Pancreas (tissue), 10 donors: ENCODE measurements around the gene NRIP1. TPM values are rescaled to one million over a fixed set of nuclear protein-coding genes. Genes with fewer than 3 reads are reported as not detected.
A peak's percentile ranks its signal among the peaks of the same experiment; 100 is the strongest.

Experiments
- ATAC-seq, 4 donors: fragments of 200-7000 bp; cut with Tn5 transposase; one replicate each; pipeline versions ENCODE4 v1.8.0 to v1.9.1; 2020; ENCODE audit warnings: mild to moderate bottlenecking in 4 of 4, moderate library complexity in 4 of 4
- DNase-seq, 6 donors: peaks; one replicate each; pipeline ENCODE4 v3.0.0-alpha.2; 2020
- FAIRE-seq: peaks from 2 replicates; lab custom pipeline; 2012; peaks lifted over from hg19 to GRCh38; lab: Jason Lieb, UNC
- H3K27ac ChIP-seq, 4 donors: fragments of 200-600 bp; sonication (generic); 1 replicate in 3 of 4; 2 replicates in 1 of 4; pipeline versions ENCODE4 v1.5.0 to v1.8.0; 2020
- H3K27me3 ChIP-seq, 4 donors: fragments of 200-600 bp; one replicate each; pipeline ENCODE4 v1.8.0; 2021
- H3K36me3 ChIP-seq, 3 donors: fragments of 200-600 bp; sonication (generic) in 1 of 3; one replicate each; pipeline versions ENCODE4 v1.5.0 to v1.8.0; 2020 to 2021
- H3K4me1 ChIP-seq, 3 donors: fragments of 200-600 bp; one replicate each; pipeline ENCODE4 v1.8.0; 2021
- H3K4me3 ChIP-seq, 4 donors: fragments of 200-600 bp; sonication (generic) in 2 of 4; one replicate each; pipeline versions ENCODE4 v1.5.0 to v1.8.0; 2020 to 2021
- H3K9me3 ChIP-seq, 4 donors: fragments of 200-600 bp; one replicate each; pipeline ENCODE4 v1.8.0; 2021
- WGBS, 2 donors: extraction: QIAGEN DNeasy Blood & Tissue Kit; methylation state at CpG; one replicate each; pipeline ENCODE4 v1.1.7; 2013; 5-methylcytosine and 5-hydroxymethylcytosine counted together
- intact Hi-C, 3 donors: fragments of 100-400 bp; cut with DNase I; formaldehyde crosslinking; loops; one replicate each; pipeline versions ENCODE4 v1.11.1 to v1.14.2; 2022
- polyA plus RNA-seq, 2 donors: library from polyadenylated mRNA; stranded (reverse); fragments of 200-250 nt; gene quantifications; one replicate each; pipeline ENCODE4 v1.2.3, GENCODE V29; 2013
- total RNA-seq, 6 donors: library from RNA; stranded (reverse); fragmentation: NEBNext Ultra II Directional in 4 of 6; extraction: Animal tissue kit (Norgen Biotek cat#: 25700) in 4 of 6; gene quantifications; one replicate each; pipeline versions ENCODE4 v1.2.1 to v1.2.4, GENCODE V29; 2021 to 2023
- TF ChIP-seq, protein P1 (sequence below), 4 donors: fragments of 200-600 bp; sonication (generic) in 3 of 4; IDR thresholded peaks; one replicate each; pipeline versions ENCODE4 v1.5.0 to v1.8.0; 2021; ENCODE audit warnings: antibody characterized with exemption in 4 of 4
- donor health status: healthy with polysubstance abuse.
- donor health status: DM: no; HTN: no; CAD: no; lungs with moderate emphysema.
- donor health status: DM: no; HTN: no; CAD: no.
- donor health status: control.
- donor health status: control.
- donor health status: Bipolar disorder and iron deficiency.
- donor health status: DM: yes; HTN: yes; CAD: no.
- donor health status: DM: no; HTN: no; CAD: no.
- donor health status: DM: no; HTN: no; CAD: no.
- donor health status: DM: yes; HTN: yes; CAD: no.

Gene NRIP1
- total and polyA plus RNA-seq, 8 donors = 3.7 to 33.5 (median 24.1) TPM

DNA sequence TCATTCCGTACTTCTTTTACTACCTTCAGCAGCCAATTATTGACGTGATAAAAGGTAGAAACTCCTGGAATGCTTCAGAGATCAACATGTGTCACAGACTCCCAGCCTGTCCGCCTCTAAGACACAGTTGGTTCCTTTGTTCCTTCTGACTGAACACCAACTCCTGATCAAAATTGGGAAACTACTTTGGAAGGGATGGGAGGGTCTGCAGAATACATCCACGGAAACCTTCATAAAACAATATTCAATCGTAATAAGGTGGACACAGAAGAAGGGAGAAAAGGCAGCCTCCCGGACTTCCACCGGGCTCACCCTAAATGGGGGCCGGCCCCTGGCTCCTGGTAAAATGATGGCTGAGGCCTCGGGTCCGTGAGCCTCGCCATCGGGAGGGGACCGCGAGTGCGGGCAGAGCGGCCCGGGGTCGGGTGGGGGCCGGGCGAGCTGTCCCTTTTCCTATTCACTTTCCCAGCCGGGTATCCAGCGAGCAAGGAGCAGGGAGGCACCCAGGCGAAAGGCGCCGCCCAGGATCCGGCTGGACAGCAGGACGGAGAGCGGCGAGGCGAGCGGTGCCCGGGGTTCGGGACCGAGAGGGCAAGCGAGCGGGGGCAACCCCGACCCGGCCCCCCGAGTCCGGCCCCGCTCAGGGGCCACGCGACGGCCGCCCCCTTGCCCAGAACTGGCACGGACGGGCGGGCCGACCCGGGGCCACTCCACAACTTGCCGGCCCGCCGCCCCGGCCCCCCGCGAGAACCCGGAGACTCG is 805 bp downstream of the NRIP1 start:
- H3K36me3 ChIP-seq = no peaks in the 10 kb centered on the region
- intact Hi-C loops = loop anchor here in 1 of 3 donors (5.0 kb wide), 1 partner anchor 418 kb away; no protein-coding TSS in a partner anchor

DNA sequence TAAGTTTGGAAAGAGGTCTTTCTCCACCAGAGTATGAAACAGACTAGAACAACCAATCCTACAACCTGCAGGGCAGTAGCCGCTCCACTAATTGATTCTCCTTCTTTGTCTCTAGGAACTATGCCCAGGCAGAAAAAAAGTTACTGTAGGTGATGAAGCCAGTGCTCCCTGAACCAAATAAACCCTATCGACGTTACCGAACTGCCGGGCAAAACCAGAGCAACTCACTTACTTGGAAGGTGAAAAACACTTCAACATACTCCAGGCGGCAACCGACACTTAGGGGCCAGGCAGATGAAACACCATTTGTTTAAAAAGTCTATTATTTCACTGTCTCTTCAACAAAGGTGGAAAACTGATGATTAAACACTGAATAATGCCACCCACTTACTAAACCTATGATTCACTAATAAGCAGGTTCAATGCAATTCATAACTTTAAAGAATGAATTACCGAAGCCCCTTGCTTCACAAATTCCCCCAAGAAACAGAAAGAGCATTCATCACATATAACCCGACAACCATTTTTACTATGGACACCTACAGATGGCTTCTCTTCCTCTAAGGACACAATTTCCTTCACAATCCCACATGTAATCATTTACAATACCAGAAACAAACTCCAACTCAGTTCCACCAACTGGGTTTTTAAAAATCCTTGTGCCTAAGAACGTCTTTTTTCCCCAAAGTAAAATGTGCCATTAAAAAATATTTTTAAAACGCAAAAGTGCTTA is 1.6 kb downstream of the NRIP1 start:
- Histone ChIP-seq H3K36me3 (no peaks in the 10 kb centered on the region), H3K4me3 (peak overlapping the region; percentile 76 to 99 (median 90)), H3K9me3 (no peaks in the 10 kb centered on the region), H3K27ac (peak overlapping the region in 2 of 4 donors; percentile 97), H3K27me3 (no peaks in the 10 kb centered on the region), H3K4me1 (peaks cover 11 to 42% (median 38%) of the 10 kb centered on the region in 3 donors)
- FAIRE-seq = no peak
- ATAC-seq = peak in 1 of 4 donors; percentile 3
- peak in 1 of 6 donors; percentile 29 for DNase-seq
- 2 to 5% methylated on average over 11 of the region's 11 CpGs for WGBS, 2 donors
- TF ChIP-seq, protein P1, sequence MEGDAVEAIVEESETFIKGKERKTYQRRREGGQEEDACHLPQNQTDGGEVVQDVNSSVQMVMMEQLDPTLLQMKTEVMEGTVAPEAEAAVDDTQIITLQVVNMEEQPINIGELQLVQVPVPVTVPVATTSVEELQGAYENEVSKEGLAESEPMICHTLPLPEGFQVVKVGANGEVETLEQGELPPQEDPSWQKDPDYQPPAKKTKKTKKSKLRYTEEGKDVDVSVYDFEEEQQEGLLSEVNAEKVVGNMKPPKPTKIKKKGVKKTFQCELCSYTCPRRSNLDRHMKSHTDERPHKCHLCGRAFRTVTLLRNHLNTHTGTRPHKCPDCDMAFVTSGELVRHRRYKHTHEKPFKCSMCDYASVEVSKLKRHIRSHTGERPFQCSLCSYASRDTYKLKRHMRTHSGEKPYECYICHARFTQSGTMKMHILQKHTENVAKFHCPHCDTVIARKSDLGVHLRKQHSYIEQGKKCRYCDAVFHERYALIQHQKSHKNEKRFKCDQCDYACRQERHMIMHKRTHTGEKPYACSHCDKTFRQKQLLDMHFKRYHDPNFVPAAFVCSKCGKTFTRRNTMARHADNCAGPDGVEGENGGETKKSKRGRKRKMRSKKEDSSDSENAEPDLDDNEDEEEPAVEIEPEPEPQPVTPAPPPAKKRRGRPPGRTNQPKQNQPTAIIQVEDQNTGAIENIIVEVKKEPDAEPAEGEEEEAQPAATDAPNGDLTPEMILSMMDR (IDR thresholded peaks at IDR 0.05) = no peak
- intact Hi-C loops = loop anchor here in 1 of 3 donors (5.0 kb wide), 1 partner anchor 419 kb away; no protein-coding TSS in a partner anchor

More for the DNA sequence above, 805 bp downstream of the NRIP1 start:
- peaks cover 11 to 35% (median 31%) of the 10 kb centered on the region in 3 donors for H3K4me1 ChIP-seq
- peak overlapping the region; percentile 87 to 97 (median 94) for H3K27ac ChIP-seq
- H3K9me3 ChIP-seq = no peaks in the 10 kb centered on the region
- H3K4me3 ChIP-seq = peak overlapping the region; percentile 76 to 99 (median 90)
- peak; percentile 45 to 88 (median 67) for DNase-seq
- 0 to 1% methylated on average over 33 to 58 of the region's 58 CpGs for WGBS, 2 donors
- peak; percentile 12 to 46 (median 22) for ATAC-seq
- FAIRE-seq = no peak
- TF ChIP-seq, protein P1 (IDR thresholded peaks at IDR 0.05) = no peak
- H3K27me3 ChIP-seq = no peaks in the 10 kb centered on the region

DNA sequence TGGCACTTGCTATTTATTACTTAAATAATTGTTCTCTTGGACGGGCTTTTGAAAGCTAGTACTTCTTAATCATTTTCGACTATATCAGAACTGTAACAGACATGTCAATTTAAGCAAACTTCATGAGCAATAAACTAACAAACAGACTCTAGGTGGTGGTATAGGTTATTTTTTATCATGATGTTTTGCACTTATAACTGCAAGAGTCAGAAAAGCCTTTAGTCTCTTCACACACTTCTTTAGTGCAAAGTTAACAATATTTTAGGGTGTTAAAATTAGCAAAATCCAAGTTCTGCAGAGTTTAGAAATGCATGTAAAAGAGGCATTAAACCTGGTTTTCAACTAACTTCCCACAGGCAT is 2.2 kb downstream of the NRIP1 start:
- 3 to 6% methylated on average over 2 of the region's 2 CpGs for WGBS, 2 donors
- Histone ChIP-seq H3K9me3 (no peaks in the 10 kb centered on the region), H3K27me3 (no peaks in the 10 kb centered on the region), H3K36me3 (no peaks in the 10 kb centered on the region), H3K27ac (no peak overlapping the region), H3K4me1 (peaks cover 16 to 49% (median 45%) of the 10 kb centered on the region in 3 donors), H3K4me3 (peak overlapping the region in 3 of 4 donors; percentile 82 to 99 (median 98))
- intact Hi-C loops = loop anchor here in 1 of 3 donors (5.0 kb wide), 1 partner anchor 420 kb away; no protein-coding TSS in a partner anchor
- TF ChIP-seq, protein P1 (IDR thresholded peaks at IDR 0.05) = no peak
- FAIRE-seq (no peak), DNase-seq (no peak), ATAC-seq (no peak)

DNA sequence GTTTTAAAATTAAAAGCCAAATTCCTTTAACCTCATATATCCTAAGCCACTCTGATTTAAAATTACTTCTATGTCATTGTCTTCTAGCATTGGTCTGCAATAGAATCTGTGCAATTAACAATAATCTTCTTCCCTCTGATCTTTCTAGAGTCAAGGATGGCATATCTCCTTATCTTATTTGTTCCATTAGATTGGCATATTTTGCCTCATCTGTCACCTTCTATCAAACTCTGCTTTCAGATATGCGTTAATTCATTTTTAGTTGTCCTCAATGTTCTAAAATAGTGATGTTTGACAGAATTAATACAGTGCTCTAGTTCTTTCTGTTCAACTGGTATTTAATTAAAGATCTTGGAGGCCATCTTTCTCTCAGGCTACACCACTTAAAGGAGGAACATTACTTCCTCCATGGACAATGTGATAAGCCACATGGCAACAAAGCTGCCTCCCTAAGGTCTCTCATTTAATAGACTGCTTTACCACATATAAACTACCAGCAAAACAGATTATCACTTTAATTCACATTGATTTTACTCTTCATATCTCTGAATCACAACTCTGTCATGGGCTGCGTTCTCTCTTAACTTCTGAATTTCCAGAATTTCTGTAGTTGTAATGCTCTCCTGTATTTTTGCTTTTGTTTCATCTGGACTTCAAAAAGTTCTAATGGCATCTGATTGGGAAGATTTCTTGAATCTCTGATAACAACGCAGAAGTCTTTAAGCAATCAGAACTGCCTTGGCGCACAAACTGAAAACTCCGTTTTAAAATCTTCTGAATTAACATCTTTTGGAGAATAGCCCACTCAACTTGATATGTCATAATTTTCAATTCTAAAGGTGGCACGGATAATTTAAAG is 2.8 kb downstream of the NRIP1 start:
- no peak for ATAC-seq

More for the DNA sequence above, 2.8 kb downstream of the NRIP1 start:
- FAIRE-seq (no peak), DNase-seq (no peak)
- H3K27me3 ChIP-seq = no peaks in the 10 kb centered on the region
- H3K9me3 ChIP-seq = no peaks in the 10 kb centered on the region
- TF ChIP-seq, protein P1 (IDR thresholded peaks at IDR 0.05) = no peak
- peaks cover 19 to 55% (median 51%) of the 10 kb centered on the region in 3 donors for H3K4me1 ChIP-seq
- no peaks in the 10 kb centered on the region for H3K36me3 ChIP-seq
- H3K27ac ChIP-seq = no peak overlapping the region
- WGBS, 2 donors = 15 to 24% methylated on average over 6 of the region's 6 CpGs
- intact Hi-C loops = loop anchor here in 1 of 3 donors (5.0 kb wide), 1 partner anchor 420 kb away; no protein-coding TSS in a partner anchor
- H3K4me3 ChIP-seq = peak overlapping the region in 3 of 4 donors; percentile 82 to 99 (median 98)
